ENCODE results near the gene TSEN2. TPM values are rescaled to one million over a fixed set of nuclear protein-coding genes. Genes with fewer than 3 reads are reported as not detected.

TSEN2 gene
- total and polyA plus RNA-seq, 2 of the 4 experiments (the other 2 are of a cell fraction) = 9.5 to 14.2 TPM

GRCh38 chr3:12442654-12443501 is 41.4 kb upstream of the TSEN2 start:
- H3K9me1 ChIP-seq (ENCODE audit: insufficient read depth, low read length) = no peaks in the 10 kb centered on the region
- no peaks in the 10 kb centered on the region for H3K36me3 ChIP-seq (ENCODE audit: control insufficient read depth, insufficient read depth, low read length)
- no peak overlapping the region for H4K91ac ChIP-seq (ENCODE audit: insufficient read depth, low read depth, low read length)
- H3K9ac ChIP-seq (ENCODE audit: low read depth, low read length) = no peak overlapping the region
- no peak overlapping the region for H3K4me3 ChIP-seq (ENCODE audit: insufficient read depth, low read depth, low read length)
- DNase-seq (peak; percentile 33), ATAC-seq (ENCODE audit: low read depth) (no peak; the same call in 1 of the 2 replicates)
- no peak overlapping the region for H2BK5ac ChIP-seq (ENCODE audit: low read depth, low read length, poor library complexity, severe bottlenecking)
- H3K14ac ChIP-seq (replicated peaks; ENCODE audit: low read depth, low read length) = no peak overlapping the region
- H2AK5ac ChIP-seq (ENCODE audit: low read depth, low read length) = 0 out of 2 replicates have a peak overlapping the region, but pooled peaks have one; percentile 5
- TF ChIP-seq RAD21 (IDR thresholded peaks at IDR 0.05; ENCODE audit: low read length) (no peak), ELK1 (IDR thresholded peaks at IDR 0.05; ENCODE audit: borderline replicate concordance, low read depth, low read length) (no peak), RCOR1 (IDR thresholded peaks at IDR 0.05; ENCODE audit: insufficient replicate concordance, low read length) (no peak), CHD1 (IDR thresholded peaks at IDR 0.05; ENCODE audit: low read depth, low read length) (no peak), MAZ (IDR thresholded peaks at IDR 0.05; ENCODE audit: borderline replicate concordance, low read depth, low read length) (no peak), USF2 (IDR thresholded peaks at IDR 0.05; ENCODE audit: low read depth, low read length) (no peak), MXI1 (IDR thresholded peaks at IDR 0.05; ENCODE audit: borderline replicate concordance, low read depth, low read length) (no peak), BHLHE40 (IDR thresholded peaks at IDR 0.05; ENCODE audit: low read depth, low read length) (no peak), FOS (IDR thresholded peaks at IDR 0.05; ENCODE audit: low read depth, low read length) (no peak), POLR2A (IDR thresholded peaks at IDR 0.05; ENCODE audit: low read depth, low read length) (no peak), MAFK (IDR thresholded peaks at IDR 0.05; ENCODE audit: low read depth, low read length) (no peak)
- no peak overlapping the region for H2BK120ac ChIP-seq (ENCODE audit: low read depth, low read length)
- no peak overlapping the region for H3K23ac ChIP-seq (ENCODE audit: low read depth, low read length)
- H3K27ac ChIP-seq (ENCODE audit: insufficient read depth, low read length) = no peak overlapping the region
- no peak overlapping the region for H4K5ac ChIP-seq (ENCODE audit: low read depth, low read length)
- POLR2A ChIA-PET (ENCODE audit: unreplicated experiment) = no interaction called here
- no peak overlapping the region for H2AK9ac ChIP-seq (replicated peaks; ENCODE audit: low read depth, low read length, poor library complexity)
- no peak overlapping the region for H2BK20ac ChIP-seq (ENCODE audit: low read depth, low read length)
- no peak overlapping the region for H3K56ac ChIP-seq (ENCODE audit: extremely low read depth, insufficient read depth, low read length)
- no peak overlapping the region for H4K8ac ChIP-seq (ENCODE audit: low read depth in 2 of 2, low read length in 2 of 2)
- H3K4me1 ChIP-seq (ENCODE audit: control insufficient read depth, insufficient read depth, low read length) = peaks cover 8% of the 10 kb centered on the region
- intact Hi-C loops (cut with micrococcal nuclease) (no loop called here), in situ Hi-C loops (cut with MboI; ENCODE audit: low sequenced_read_pairs) (no loop called here), dilution Hi-C loops (cut with HindIII; ENCODE audit: low sequenced_read_pairs, unreplicated experiment) (no loop called here)
- BruUV-seq (replicated peaks) = no TSS peak
- no peak overlapping the region for H3K4ac ChIP-seq (ENCODE audit: low read depth, low read length)
- H2BK15ac ChIP-seq (ENCODE audit: low read depth, low read length) = no peak overlapping the region; the same call in 2 of the 3 replicates
- no peaks in the 10 kb centered on the region for H3K9me3 ChIP-seq (ENCODE audit: control insufficient read depth, insufficient read depth, low read length)
- no peak overlapping the region for H2AFZ ChIP-seq (replicated peaks; ENCODE audit: low read length, poor library complexity)
- WGBS, 2 experiments (ENCODE audit: extremely low coverage in 2 of 2, insufficient read length in 1 of 2) = no CpG with 5 or more reads among the region's 20 CpGs
- CTCF ChIA-PET = interaction anchor here (0.6 kb wide), 2 partner anchors 11 kb away, joined by 3 read pairs; no protein-coding TSS in a partner anchor
- no peaks in the 10 kb centered on the region for H4K20me1 ChIP-seq (ENCODE audit: insufficient read depth, low read length)
- H3K18ac ChIP-seq (ENCODE audit: low read depth, low read length) = no peak overlapping the region
- no peak overlapping the region for H3K4me2 ChIP-seq (ENCODE audit: low read depth, low read length)
- H3K27me3 ChIP-seq (ENCODE audit: control insufficient read depth, insufficient read depth, low read length) = peaks cover 5% of the 10 kb centered on the region; the same call in 1 of the 2 replicates
- H3K79me1 ChIP-seq (ENCODE audit: low read depth in 1 of 2, low read length in 2 of 2) = no peaks in the 10 kb centered on the region

Measured in IMR-90 (cell line).